ENCODE data around the gene DNAH6.
"Not testable (repeated sequence)": the region's sequence is repeated elsewhere in the genome, so short reads cannot be mapped to it uniquely, and the experiment has no call there.

The DNAH6 gene

DNA sequence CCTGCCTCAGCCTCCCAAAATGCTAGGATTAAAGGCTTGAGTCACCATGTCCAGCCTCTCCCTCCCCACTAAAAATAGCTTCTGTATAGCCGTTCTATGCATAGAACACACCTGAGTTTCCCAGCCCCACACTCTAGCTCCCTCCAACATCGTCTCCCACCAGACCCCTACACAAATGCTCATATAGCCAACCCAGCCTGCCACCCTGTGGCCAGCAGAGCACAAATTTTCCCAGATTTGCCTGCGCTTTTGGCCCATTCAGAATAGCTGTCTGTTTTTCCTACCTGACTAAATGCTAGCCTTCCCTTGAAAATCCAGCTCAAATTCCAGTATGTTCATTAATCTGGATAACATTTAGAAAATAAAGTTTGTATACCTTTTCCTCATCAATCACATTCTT lies 341.8 kb downstream of the DNAH6 start:
- in situ Hi-C loops (cut with HindIII; ENCODE audit: low sequenced_read_pairs): no loop called here

DNA sequence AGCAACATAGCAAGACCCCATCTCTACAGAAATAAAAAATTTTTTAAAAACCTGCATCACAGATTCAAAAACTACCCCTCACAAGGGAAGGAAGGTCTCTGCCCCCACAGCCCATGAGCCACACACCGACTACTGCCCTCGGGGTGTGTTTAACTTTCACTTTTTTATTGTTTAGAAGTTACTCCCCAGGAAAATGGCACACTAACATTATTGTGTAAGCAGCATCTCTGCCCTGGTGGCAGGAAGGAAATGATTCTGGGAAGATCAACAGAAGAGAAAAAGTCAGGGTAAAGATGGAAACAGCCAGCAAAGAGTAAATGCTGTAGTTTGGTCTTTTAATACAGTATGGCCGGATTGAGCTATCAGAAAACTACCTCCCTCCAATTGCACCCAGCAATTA lies 342.6 kb downstream of the DNAH6 start:
- in situ Hi-C loops (cut with HindIII; ENCODE audit: low sequenced_read_pairs): no loop called here

DNA sequence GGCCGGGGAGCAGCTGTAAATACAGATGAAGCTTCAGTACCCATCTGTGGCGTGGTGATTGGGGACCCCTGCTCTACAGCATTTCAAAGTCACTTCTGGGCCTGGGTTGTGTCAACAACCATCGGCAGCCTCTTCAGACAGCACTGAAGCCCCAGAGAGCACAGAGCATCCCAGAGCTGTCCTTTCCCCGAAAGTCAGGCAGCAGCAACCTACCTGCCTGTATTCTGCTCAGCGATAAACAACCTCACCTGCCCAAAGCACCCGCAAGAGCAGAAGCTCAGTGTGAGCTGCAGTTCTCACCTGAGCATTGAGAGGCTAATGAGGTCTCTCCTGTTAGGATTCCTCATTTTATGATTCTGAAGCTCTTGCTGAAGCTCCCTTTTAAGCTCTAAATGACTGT lies 345.2 kb downstream of the DNAH6 start:
- in situ Hi-C loops (cut with HindIII; ENCODE audit: low sequenced_read_pairs): no loop called here

DNA sequence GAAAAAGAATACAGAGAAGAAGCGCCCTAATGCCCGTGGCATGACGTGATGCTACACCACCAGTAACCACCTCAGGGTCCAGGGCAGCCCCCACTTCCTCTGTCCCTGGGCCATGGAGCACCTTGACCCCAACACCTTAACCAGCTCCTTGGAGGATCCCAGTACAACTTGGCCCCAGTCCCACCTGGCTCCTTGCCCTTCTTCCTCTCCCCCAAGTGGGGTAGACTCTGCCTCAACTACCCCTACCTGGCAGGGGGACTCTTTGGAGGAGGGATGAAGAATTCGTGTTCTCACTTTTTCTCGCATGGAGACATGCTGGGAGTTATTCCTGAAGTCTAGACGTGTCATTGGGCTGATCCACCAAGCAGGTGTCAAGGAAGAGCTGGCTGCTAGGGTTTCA lies 345.7 kb downstream of the DNAH6 start:
- in situ Hi-C loops (cut with HindIII; ENCODE audit: low sequenced_read_pairs): no loop called here

DNA sequence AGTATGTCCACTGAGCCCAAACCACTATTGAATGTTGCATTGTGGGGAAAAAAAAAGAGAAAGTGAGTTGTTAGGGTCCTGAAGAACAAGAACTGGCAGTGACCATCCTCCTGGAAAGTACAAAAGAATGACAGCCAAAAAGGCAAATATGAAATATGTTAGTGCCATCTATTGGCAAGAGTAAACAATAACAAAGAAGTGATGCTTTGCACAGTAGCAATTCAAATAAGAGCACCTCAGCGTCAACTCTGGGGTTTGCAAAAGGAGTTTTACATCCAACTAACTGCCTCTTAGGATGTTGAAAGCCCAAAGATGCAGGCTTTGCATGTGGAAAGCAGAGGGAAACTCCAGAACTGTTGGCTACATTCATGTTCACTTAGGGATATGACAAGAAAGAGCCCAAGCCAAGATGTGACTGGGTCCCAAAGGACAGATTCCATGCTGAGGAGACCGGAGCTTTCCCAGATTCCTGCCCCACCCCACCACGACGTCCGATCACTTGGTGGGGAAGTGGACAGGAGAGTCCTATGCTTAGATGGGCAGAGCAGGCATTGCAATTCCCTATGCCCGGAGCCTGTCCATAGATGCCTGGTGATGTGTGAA lies 349.0 kb downstream of the DNAH6 start:
- in situ Hi-C loops (cut with HindIII; ENCODE audit: low sequenced_read_pairs): no loop called here

DNA sequence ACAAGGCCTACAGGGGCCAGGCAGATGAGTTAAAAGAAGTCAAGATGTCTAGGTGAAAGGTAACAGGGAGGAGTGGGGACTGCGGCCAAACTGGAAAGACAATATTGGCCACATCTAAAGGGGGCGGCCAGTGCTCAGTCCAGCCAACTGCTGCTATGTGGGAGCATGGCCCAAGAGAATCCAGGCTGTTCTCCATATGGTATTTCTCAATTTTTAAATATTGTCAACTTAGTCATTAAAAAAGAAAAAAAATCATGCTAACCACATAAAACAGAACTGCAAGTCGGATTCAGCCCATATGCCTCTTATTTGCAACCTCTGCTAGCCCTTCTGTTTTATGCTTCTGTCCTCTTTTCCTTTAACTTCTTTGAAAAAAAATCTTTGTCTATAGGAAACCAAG lies 349.8 kb downstream of the DNAH6 start:
- in situ Hi-C loops (cut with HindIII; ENCODE audit: low sequenced_read_pairs): no loop called here

DNA sequence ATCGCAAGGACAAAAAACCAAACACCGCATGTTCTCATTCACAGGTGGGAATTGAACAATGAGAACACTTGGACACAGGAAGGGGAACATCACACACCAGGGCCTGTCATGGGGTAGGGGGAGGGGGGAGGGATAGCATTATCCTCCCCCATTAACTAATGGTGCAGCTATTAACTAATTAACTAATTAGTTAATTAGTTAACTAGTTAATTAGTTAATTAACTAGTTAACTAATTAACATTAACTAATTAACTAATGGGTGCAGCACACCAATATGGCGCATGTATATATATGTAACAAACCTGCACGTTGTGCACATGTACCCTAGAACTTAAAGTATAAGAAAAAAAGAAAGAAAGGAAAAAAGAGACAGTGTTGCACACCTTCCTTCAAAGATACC lies 352.0 kb downstream of the DNAH6 start:
- in situ Hi-C loops (cut with HindIII; ENCODE audit: low sequenced_read_pairs): not testable (repeated sequence)
